Panc1 (cell line): ENCODE data around the gene CRYBG1. TPM values are rescaled to one million over a fixed set of nuclear protein-coding genes. Genes with fewer than 3 reads are reported as not detected.
A peak's percentile ranks its signal among the peaks of the same experiment; 100 is the strongest.

ENCODE experiments used
- ATAC-seq: fragments of 200-7000 bp; cut with Tn5 transposase; 2 replicates; pipeline ENCODE4 v1.9.1; 2020; ENCODE audit warnings: mild to moderate bottlenecking, moderate library complexity
- BruUV-seq: library from RNA; stranded (reverse); fragments of 400-500 nt; replicated peaks from 2 replicates; lab custom pipeline; 2021; lab: Mats Ljungman, UMichigan
- CTCF ChIA-PET: fragments of 300-600 bp; sonication (Branson Sonifier 250); formaldehyde crosslinking; loops from one replicate; lab custom pipeline; 2022; ENCODE audit warnings: antibody characterized with exemption; lab: Charles Lee
- POLR2A ChIA-PET: fragments of 300-600 bp; sonication (Branson Sonifier 250); formaldehyde crosslinking; loops from one replicate; lab custom pipeline; 2022; ENCODE audit warnings: antibody characterized with exemption; lab: Charles Lee
- DNase-seq: peaks from one replicate; pipeline ENCODE4 v3.0.0-alpha.2; 2010; ENCODE audit warnings: low read depth, low spot score
- H3K27ac ChIP-seq: 2 replicates; pipeline ENCODE4 v1.5.1; 2011; ENCODE audit warnings: mild to moderate bottlenecking, low read length, inconsistent platforms
- H3K27me3 ChIP-seq: fragments of 200-500 bp; sonication (Bioruptor generic); 2 replicates; pipeline ENCODE4 v1.6.0; 2014; ENCODE audit warnings: low read length, inconsistent platforms; ENCODE audit not compliant: control insufficient read depth, insufficient read depth
- H3K36me3 ChIP-seq: fragments of 200-500 bp; sonication (Bioruptor generic); 2 replicates; pipeline ENCODE4 v1.5.1; 2014; ENCODE audit warnings: inconsistent platforms, mild to moderate bottlenecking, low read length, moderate library complexity; ENCODE audit not compliant: control insufficient read depth, insufficient read depth
- H3K4me1 ChIP-seq: 2 replicates; pipeline ENCODE4 v1.5.1; 2011; ENCODE audit warnings: inconsistent platforms, mild to moderate bottlenecking, low read length, moderate library complexity; ENCODE audit not compliant: control insufficient read depth, insufficient read depth
- H3K4me3 ChIP-seq, 2 experiments: 2 replicates each; pipeline ENCODE4 v1.5.1; 2011 to 2012; ENCODE audit warnings: low read depth in 2 of 2, low read length in 2 of 2, mild to moderate bottlenecking in 2 of 2, inconsistent platforms in 1 of 2, moderate library complexity in 1 of 2
- H3K9me3 ChIP-seq: fragments of 200-500 bp; sonication (Bioruptor generic); 2 replicates; pipeline ENCODE4 v1.5.1; 2014; ENCODE audit warnings: low read depth, mild to moderate bottlenecking, inconsistent platforms, low read length, moderate library complexity; ENCODE audit not compliant: control insufficient read depth, insufficient read depth
- POLR2AphosphoS5 ChIP-seq: IDR thresholded peaks from 2 replicates; pipeline ENCODE4 v1.6.1; 2012; ENCODE audit warnings: mild to moderate bottlenecking, low read depth, low read length, moderate library complexity
- SIN3A ChIP-seq: IDR thresholded peaks from 2 replicates; pipeline ENCODE4 v1.6.1; 2012; ENCODE audit warnings: low read depth, mild to moderate bottlenecking, low read length, moderate library complexity, borderline replicate concordance; ENCODE audit not compliant: insufficient read depth
- TCF7L2 ChIP-seq: IDR thresholded peaks from 2 replicates; pipeline ENCODE4 v1.6.1; 2011; ENCODE audit warnings: mild to moderate bottlenecking, low read depth, low read length, inconsistent platforms
- in situ Hi-C: cut with HindIII; loops from 2 replicates; pipeline ENCODE4 v1.10.0; 2016; ENCODE audit warnings: low sequenced_read_pairs, low pct_unique_long_range_greater_than_20kb
- intact Hi-C: fragments of 100-400 bp; cut with micrococcal nuclease; formaldehyde crosslinking; loops from one replicate; pipeline ENCODE4 v1.10.0; 2022; ENCODE audit not compliant: unreplicated experiment
- total RNA-seq: library from RNA; stranded (reverse); gene quantifications from one replicate; pipeline ENCODE4 v1.2.1, GENCODE V29; 2021; ENCODE audit not compliant: unreplicated experiment
- TF ChIP-seq, protein P1 (sequence below), 2 experiments: IDR thresholded peaks; 2 replicates each; pipeline ENCODE4 v1.6.1; 2011 to 2012; ENCODE audit warnings: low read depth in 2 of 2, control low read depth in 1 of 2, low read length in 1 of 2, mild to moderate bottlenecking in 1 of 2, moderate library complexity in 1 of 2; ENCODE audit not compliant: insufficient read depth in 1 of 2
- TF ChIP-seq, protein P2 (sequence below): fragments of 450-650 bp; IDR thresholded peaks from 2 replicates; pipeline ENCODE4 v1.5.1; 2017; ENCODE audit warnings: mild to moderate bottlenecking

The CRYBG1 gene
- total RNA-seq, 1 experiment from 2014 or later = 32.3 TPM

DNA sequence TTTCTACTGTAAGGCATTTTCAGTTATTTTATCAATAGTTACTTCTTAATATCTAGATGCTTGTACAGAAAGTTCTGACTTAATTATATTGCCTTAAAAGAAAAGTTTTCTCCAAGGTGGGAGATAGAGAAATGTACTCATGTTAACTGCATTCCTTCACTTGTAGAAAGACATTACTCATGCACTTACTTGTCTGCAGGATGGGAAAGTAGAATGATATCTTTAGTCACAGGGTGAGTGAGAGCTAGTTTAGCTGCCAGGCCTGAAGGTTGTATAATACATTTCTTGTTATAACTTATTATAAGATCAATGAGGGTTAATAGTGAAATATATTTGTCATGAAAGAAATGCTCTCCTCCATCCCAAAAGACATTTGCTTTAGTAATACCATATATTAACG, 92.1 kb downstream of the CRYBG1 start:
- intact Hi-C loops = no loop called here
- no TSS peak for BruUV-seq
- DNase-seq (no peak), ATAC-seq (no peak)
- CTCF ChIA-PET = interaction anchor here (0.6 kb wide), 1 partner anchor 217 kb away, joined by 3 read pairs; no protein-coding TSS in a partner anchor
- no peaks in the 10 kb centered on the region for H3K9me3 ChIP-seq
- in situ Hi-C loops = no loop called here
- TF ChIP-seq SIN3A (no peak), TCF7L2 (no peak), POLR2AphosphoS5 (no peak)
- TF ChIP-seq, protein P1, sequence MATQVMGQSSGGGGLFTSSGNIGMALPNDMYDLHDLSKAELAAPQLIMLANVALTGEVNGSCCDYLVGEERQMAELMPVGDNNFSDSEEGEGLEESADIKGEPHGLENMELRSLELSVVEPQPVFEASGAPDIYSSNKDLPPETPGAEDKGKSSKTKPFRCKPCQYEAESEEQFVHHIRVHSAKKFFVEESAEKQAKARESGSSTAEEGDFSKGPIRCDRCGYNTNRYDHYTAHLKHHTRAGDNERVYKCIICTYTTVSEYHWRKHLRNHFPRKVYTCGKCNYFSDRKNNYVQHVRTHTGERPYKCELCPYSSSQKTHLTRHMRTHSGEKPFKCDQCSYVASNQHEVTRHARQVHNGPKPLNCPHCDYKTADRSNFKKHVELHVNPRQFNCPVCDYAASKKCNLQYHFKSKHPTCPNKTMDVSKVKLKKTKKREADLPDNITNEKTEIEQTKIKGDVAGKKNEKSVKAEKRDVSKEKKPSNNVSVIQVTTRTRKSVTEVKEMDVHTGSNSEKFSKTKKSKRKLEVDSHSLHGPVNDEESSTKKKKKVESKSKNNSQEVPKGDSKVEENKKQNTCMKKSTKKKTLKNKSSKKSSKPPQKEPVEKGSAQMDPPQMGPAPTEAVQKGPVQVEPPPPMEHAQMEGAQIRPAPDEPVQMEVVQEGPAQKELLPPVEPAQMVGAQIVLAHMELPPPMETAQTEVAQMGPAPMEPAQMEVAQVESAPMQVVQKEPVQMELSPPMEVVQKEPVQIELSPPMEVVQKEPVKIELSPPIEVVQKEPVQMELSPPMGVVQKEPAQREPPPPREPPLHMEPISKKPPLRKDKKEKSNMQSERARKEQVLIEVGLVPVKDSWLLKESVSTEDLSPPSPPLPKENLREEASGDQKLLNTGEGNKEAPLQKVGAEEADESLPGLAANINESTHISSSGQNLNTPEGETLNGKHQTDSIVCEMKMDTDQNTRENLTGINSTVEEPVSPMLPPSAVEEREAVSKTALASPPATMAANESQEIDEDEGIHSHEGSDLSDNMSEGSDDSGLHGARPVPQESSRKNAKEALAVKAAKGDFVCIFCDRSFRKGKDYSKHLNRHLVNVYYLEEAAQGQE (IDR thresholded peaks at IDR 0.05; ENCODE audit: insufficient read depth in 1 of 2, low read depth in 2 of 2, low read length in 1 of 2) = no peak
- TF ChIP-seq, protein P2, sequence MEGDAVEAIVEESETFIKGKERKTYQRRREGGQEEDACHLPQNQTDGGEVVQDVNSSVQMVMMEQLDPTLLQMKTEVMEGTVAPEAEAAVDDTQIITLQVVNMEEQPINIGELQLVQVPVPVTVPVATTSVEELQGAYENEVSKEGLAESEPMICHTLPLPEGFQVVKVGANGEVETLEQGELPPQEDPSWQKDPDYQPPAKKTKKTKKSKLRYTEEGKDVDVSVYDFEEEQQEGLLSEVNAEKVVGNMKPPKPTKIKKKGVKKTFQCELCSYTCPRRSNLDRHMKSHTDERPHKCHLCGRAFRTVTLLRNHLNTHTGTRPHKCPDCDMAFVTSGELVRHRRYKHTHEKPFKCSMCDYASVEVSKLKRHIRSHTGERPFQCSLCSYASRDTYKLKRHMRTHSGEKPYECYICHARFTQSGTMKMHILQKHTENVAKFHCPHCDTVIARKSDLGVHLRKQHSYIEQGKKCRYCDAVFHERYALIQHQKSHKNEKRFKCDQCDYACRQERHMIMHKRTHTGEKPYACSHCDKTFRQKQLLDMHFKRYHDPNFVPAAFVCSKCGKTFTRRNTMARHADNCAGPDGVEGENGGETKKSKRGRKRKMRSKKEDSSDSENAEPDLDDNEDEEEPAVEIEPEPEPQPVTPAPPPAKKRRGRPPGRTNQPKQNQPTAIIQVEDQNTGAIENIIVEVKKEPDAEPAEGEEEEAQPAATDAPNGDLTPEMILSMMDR = no peak
- no peaks in the 10 kb centered on the region for H3K27me3 ChIP-seq
- no peaks in the 10 kb centered on the region for H3K4me1 ChIP-seq
- H3K27ac ChIP-seq = no peak overlapping the region
- POLR2A ChIA-PET = no interaction called here
- H3K36me3 ChIP-seq = no peaks in the 10 kb centered on the region
- H3K4me3 ChIP-seq = no peak overlapping the region

DNA sequence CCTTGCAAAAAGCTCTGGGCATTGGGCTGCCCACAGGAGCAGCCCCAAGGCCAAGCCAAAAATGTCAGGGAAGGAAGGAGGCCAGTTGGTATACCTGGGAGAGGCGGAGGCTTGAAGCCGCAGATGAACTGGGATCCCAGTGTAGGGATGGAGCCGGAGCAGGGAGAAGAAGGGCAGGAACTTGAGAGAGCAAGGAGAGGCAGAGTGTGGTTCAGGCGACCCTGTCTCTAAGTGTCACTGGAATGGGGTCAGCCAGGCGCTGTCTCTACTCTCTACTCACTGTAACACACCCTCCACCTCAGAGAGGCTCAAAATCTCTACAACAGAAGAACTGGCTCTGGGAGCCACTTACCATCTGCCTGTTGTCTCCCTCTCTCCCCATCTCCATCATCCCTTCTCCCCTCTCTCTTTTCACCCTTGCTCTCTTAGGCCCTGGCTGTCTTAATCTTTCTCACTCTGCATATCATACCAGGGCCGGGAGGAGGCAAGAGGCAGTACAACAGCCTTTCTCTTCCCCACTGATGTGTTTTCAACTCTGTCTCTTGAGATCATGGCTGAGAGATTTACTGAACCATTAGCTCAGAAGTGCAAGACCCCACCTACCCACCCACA, 93.3 kb downstream of the CRYBG1 start:
- BruUV-seq = no TSS peak
- Histone ChIP-seq H3K27ac (no peak overlapping the region), H3K4me1 (no peaks in the 10 kb centered on the region), H3K27me3 (no peaks in the 10 kb centered on the region), H3K9me3 (no peaks in the 10 kb centered on the region), H3K36me3 (no peaks in the 10 kb centered on the region), H3K4me3 (no peak overlapping the region)
- TF ChIP-seq SIN3A = no peak
- TF ChIP-seq, protein P1 (IDR thresholded peaks at IDR 0.05; ENCODE audit: insufficient read depth in 1 of 2, low read depth in 2 of 2, low read length in 1 of 2) = no peak
- TF ChIP-seq TCF7L2 = no peak
- no peak for TF ChIP-seq POLR2AphosphoS5
- ATAC-seq (peak; percentile 42; the same call in 1 of the 2 replicates), DNase-seq (no peak)
- intact Hi-C loops (no loop called here), in situ Hi-C loops (no loop called here)
- POLR2A ChIA-PET = no interaction called here
- CTCF ChIA-PET = interaction anchor here (0.6 kb wide), 1 partner anchor 611 kb away, joined by 3 read pairs; no protein-coding TSS in a partner anchor
